Glutamatergic neuron (in vitro differentiated cells): ENCODE results near the gene MFSD6. TPM values are rescaled to one million over a fixed set of nuclear protein-coding genes. Genes with fewer than 3 reads are reported as not detected.

Experiments
- DNase-seq: peaks from one replicate; pipeline ENCODE4 v3.0.0; 2022
- H3K27ac Mint-ChIP-seq: one replicate; pipeline ENCODE4 v1.8.0; 2020; ENCODE audit warnings: mild to moderate bottlenecking, mixed read lengths, inconsistent platforms; ENCODE audit not compliant: unreplicated experiment
- H3K27me3 Mint-ChIP-seq: one replicate; pipeline ENCODE4 v1.8.0; 2020; ENCODE audit warnings: mild to moderate bottlenecking, moderate library complexity, mixed read lengths, inconsistent platforms; ENCODE audit not compliant: unreplicated experiment
- H3K36me3 Mint-ChIP-seq: one replicate; pipeline ENCODE4 v1.8.0; 2020; ENCODE audit warnings: mild to moderate bottlenecking, mixed read lengths, inconsistent platforms; ENCODE audit not compliant: unreplicated experiment
- H3K4me1 Mint-ChIP-seq: one replicate; pipeline ENCODE4 v1.8.0; 2020; ENCODE audit warnings: mild to moderate bottlenecking, low read depth, mixed read lengths, inconsistent platforms; ENCODE audit not compliant: unreplicated experiment
- H3K4me3 Mint-ChIP-seq: one replicate; pipeline ENCODE4 v1.8.0; 2020; ENCODE audit warnings: mild to moderate bottlenecking, mixed read lengths, inconsistent platforms; ENCODE audit not compliant: unreplicated experiment
- H3K9me3 Mint-ChIP-seq: one replicate; pipeline ENCODE4 v1.8.0; 2020; ENCODE audit warnings: mild to moderate bottlenecking, moderate library complexity, mixed read lengths, inconsistent platforms; ENCODE audit not compliant: unreplicated experiment
- total RNA-seq: library from RNA; stranded (reverse); fragmentation: NEBNext Ultra II Directional; extraction: Animal tissue kit (Norgen Biotek cat#: 25700); gene quantifications from one replicate; pipeline ENCODE4 v1.2.1, GENCODE V29; 2021; ENCODE audit not compliant: unreplicated experiment
- TF ChIP-seq, protein P1 (sequence below): fragments of 200-600 bp; sonication (generic); IDR thresholded peaks from one replicate; pipeline ENCODE4 v1.5.0; 2021; ENCODE audit not compliant: partially characterized antibody, unreplicated experiment

The MFSD6 gene
- total RNA-seq, 1 donor from 2014 or later: 31.0 TPM

- DNase-seq: no peak
- Mint-ChIP-seq H3K36me3 (no peaks in the 10 kb centered on the region), H3K27me3 (peaks cover 2% of the 10 kb centered on the region), H3K27ac (no peak overlapping the region), H3K4me3 (no peak overlapping the region), H3K4me1 (no peaks in the 10 kb centered on the region), H3K9me3 (no peaks in the 10 kb centered on the region)
- TF ChIP-seq, protein P1, sequence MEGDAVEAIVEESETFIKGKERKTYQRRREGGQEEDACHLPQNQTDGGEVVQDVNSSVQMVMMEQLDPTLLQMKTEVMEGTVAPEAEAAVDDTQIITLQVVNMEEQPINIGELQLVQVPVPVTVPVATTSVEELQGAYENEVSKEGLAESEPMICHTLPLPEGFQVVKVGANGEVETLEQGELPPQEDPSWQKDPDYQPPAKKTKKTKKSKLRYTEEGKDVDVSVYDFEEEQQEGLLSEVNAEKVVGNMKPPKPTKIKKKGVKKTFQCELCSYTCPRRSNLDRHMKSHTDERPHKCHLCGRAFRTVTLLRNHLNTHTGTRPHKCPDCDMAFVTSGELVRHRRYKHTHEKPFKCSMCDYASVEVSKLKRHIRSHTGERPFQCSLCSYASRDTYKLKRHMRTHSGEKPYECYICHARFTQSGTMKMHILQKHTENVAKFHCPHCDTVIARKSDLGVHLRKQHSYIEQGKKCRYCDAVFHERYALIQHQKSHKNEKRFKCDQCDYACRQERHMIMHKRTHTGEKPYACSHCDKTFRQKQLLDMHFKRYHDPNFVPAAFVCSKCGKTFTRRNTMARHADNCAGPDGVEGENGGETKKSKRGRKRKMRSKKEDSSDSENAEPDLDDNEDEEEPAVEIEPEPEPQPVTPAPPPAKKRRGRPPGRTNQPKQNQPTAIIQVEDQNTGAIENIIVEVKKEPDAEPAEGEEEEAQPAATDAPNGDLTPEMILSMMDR: no peak
Observed at GRCh38 chr2:190449925-190450324, 41.8 kb downstream of the MFSD6 start.

DNA sequence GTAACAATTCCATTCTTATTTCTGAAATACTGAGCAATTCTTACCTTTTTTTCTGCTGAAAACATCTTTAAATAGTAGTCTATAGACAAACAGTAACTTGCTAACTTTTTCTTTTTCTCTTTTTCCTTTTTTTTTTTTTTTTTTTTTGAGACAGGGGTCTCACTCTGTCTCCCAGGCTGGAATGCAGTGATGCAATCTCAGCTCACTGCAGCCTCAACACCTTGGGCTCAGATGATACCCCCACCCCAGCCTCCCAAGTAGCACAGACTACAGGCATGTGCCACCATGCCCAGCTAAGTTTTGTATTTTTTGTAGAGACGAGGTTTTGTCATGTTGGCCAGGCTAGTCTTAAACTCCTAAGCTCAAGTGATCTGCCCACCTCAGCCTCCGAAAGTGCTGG, 42.2 kb downstream of the MFSD6 start:
- Mint-ChIP-seq H3K27me3 (peaks cover 2% of the 10 kb centered on the region), H3K4me1 (no peaks in the 10 kb centered on the region), H3K36me3 (no peaks in the 10 kb centered on the region), H3K9me3 (no peaks in the 10 kb centered on the region), H3K27ac (no peak overlapping the region), H3K4me3 (no peak overlapping the region)
- TF ChIP-seq, protein P1: no peak
- no peak for DNase-seq

DNA sequence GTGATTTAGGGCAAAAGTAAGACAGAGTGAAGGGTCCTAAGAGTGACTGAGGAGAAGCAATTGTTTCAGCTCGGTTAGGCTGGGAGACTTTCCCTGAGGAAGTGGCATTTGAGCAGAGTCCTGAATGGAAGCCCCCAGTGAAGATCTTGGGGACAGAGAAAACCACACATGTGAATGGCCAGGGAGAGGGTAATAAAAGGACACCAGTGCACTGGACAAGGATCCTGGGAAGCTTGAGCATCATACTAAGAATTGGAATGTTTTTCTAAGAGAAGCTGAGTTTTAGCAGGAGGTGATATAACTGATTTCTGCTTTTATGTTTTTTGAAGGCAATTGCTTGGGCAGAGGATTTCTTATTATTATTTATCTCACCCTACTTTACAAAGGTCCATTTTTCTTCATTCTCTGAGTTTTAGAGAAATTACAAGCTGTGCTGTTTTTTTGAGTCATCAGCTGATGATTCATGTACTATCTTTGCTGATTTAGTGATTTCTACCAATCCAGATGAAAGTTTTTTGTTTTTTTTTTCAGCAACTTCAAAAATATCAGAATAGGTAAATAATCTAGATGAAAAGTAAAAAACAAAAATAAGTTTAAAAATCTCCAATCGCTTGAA, 43.5 kb downstream of the MFSD6 start:
- H3K4me1 Mint-ChIP-seq: no peaks in the 10 kb centered on the region
- no peak overlapping the region for H3K4me3 Mint-ChIP-seq
- no peak overlapping the region for H3K27ac Mint-ChIP-seq

GRCh38 chr2:190452433-190452832, 44.3 kb downstream of the MFSD6 start:
- Mint-ChIP-seq H3K36me3 (no peaks in the 10 kb centered on the region), H3K9me3 (no peaks in the 10 kb centered on the region), H3K4me1 (no peaks in the 10 kb centered on the region), H3K27ac (no peak overlapping the region), H3K27me3 (peaks cover 2% of the 10 kb centered on the region), H3K4me3 (no peak overlapping the region)
- DNase-seq: no peak
- TF ChIP-seq, protein P1: no peak

More for the DNA sequence above, 43.5 kb downstream of the MFSD6 start:
- H3K9me3 Mint-ChIP-seq: no peaks in the 10 kb centered on the region
- no peaks in the 10 kb centered on the region for H3K36me3 Mint-ChIP-seq
- TF ChIP-seq, protein P1: no peak
- DNase-seq: no peak
- H3K27me3 Mint-ChIP-seq: peaks cover 2% of the 10 kb centered on the region

- no peaks in the 10 kb centered on the region for H3K36me3 Mint-ChIP-seq
- H3K4me1 Mint-ChIP-seq: peaks cover 3% of the 10 kb centered on the region
- TF ChIP-seq, protein P1: no peak
- no peak overlapping the region for H3K27ac Mint-ChIP-seq
- peaks cover 2% of the 10 kb centered on the region for H3K27me3 Mint-ChIP-seq
- H3K9me3 Mint-ChIP-seq: no peaks in the 10 kb centered on the region
- DNase-seq: no peak
- no peak overlapping the region for H3K4me3 Mint-ChIP-seq
Observed at GRCh38 chr2:190454795-190455194, 46.6 kb downstream of the MFSD6 start.
